ENCODE measurements around the gene MROH2B.

MROH2B gene

DNA sequence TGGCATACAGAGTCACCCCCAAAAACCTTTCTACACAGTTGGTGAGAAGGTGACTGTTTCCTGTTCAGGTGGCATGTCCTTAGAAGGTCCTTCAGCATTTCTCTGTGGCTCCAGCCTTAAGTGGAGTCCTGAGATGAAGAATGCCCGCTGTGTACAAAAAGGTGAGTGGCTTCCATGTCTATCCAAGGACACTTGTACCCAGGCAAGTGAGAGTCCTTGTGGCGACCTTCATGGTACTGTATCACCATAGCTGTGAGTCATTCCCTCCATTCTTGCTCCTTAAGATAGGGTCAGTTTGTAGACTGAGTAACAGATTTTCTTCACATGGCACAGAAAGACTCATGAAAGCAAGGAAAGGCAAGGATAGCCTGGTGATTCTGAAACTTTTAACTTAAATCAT lies 98.7 kb downstream of the MROH2B start:
- DNase-seq (ENCODE audit: low read depth, low spot score) = no peak

DNA sequence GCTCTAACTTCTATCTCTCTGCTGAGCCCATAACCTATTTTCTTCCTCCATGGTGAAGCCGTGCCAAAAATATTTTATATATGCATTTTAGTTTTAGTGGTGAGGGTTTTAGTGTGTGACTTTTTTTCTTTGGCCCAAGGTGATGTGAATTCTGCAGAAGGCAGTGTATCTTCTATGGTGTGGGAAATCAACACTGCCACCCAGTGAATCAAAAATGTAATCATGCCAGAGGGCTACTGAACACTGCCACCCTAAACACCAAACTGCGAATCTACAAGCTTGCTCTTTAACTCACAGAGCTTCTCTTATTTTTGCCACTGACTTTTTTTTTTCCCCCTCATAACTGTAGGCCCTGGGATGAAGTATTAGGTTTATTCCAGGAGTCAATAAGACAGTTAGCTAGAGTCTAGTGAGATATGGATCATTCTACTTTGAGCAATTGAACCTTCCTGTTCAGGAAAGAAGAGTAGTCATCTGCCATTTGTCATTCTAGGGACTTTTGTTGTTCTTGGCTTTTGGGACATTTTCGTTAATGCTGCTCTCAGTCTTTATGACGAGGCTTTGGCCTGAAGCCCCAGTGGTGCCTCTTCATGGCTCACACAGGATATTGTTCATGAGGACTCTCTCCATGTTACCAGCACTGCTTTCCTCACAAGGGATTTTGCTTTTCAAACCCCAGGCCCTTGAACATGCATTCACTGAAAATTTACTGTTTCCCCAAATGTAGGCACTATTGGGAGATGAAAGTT lies 108.8 kb downstream of the MROH2B start:
- no peak for DNase-seq (ENCODE audit: low read depth, low spot score)

DNA sequence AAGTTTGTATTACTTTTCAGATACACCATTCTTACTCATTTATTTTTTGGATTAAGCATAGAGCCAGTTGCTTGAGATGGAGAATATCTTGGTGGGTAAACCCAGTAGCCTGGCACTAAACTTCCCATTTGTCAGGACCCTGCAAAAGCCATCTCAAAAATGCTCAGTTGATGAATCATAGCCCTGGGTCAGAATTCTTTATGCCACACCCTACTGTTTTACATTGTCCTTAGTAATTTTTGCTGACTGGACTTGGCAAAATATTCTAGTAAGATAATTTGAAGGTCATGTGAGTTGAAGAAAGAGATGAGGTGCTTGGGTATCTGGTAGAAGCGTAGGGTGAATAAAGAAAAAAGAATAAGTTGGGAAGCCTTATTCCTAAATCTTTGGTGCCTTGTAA lies 111.1 kb downstream of the MROH2B start:
- DNase-seq (ENCODE audit: low read depth, low spot score) = no peak

DNA sequence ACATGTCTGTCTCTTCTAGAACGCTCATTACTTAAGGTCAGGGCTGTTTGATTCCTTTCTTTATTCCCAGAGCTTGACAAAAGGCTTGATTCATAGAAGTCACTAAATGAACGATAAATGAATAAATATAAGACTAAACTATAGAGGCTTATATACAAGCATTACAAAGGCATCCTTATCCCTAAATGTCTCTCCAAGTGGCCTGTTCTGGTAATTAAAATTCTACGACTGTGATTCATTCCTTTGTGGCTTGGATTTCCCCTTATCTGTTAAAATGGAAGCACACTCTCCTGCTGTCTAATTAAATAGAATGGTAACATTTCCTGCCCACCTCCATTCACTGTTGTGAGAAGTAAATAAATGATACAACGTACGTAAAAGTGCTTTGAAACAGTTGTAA lies 112.3 kb downstream of the MROH2B start:
- no peak for DNase-seq (ENCODE audit: low read depth, low spot score)

DNA sequence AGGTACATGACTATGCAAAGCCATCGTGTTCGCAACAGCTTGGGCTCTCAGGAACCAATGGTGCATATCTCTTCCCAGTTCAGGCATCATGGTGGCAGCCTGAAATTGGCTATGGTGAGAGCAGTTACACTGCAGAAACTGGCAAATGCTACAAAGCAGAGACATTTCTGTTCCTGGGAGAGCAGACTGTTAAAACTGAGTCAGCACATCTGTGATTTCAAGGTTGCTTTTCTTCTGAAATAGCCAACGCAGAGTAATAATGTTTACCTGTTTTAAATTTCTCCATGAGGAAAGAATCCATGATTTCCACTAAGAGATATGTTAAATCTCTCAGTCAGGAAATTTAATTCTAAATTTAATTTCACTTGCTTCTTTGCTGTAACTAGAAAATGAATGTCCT lies 114.1 kb downstream of the MROH2B start:
- no peak for DNase-seq (ENCODE audit: low read depth, low spot score)

DNA sequence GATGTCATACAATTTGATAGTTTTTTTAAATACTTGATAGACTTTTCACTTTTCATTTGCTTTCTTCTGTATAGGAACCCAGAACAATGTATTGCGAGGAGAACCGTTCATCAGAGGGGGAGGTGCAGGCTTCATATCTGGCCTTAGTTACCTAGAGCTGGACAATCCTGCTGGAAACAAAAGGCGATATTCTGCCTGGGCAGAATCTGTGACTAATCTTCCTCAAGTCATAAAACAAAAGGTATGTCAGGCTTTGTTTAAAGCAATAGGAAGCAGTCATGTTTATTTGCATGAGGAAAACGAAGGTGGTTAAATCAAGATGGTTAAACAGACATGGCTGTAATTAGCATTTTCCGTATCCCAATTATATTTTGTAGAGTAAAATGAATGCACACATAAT lies 115.8 kb downstream of the MROH2B start:
- no peak for DNase-seq (ENCODE audit: low read depth, low spot score)
